GM19328 (cell line): ENCODE results near the gene EPB41L4A.
"Not testable (repeated sequence)": the region's sequence is repeated elsewhere in the genome, so short reads cannot be mapped to it uniquely, and the experiment has no call there.

Source experiments
- ATAC-seq: cut with Tn5 transposase; IDR thresholded peaks from one replicate; pipeline ENCODE4 v1.9.1; 2021; ENCODE audit warnings: mild to moderate bottlenecking, moderate library complexity; ENCODE audit not compliant: unreplicated experiment

EPB41L4A gene

DNA sequence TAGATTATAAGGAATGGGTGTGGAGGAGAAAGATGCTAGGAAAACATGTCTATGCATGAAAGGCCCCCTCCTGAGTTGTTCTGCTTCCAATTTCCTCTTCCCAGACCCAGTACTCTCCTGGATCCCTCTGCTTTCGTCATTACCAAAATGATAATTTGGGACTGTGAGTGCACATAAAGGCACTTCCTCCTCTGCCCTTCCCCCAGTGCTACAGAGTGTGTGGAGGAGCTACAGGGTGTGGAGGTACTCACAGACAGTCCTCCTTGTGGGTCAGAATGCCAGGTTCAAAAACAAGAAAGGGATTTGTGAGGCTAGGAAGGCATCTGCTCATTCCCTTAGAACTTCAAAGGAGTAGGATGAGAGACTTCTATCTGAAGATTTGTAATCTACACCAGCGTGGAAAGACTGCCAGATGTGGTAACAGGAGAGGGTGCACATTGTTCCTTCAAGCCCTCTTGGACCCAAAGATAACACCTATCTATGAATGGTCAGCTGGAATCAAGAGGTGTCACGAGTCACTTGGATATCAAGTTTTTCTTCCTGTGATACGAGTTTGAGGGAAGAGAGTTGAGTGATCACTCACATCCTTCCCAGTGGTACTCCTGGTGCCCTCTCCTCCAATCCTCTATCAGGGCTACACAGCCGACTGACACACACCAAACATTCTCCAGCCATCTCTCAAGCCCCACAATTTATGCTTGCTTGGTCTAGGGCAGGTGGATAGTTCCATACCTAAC lies 201.1 kb downstream of the EPB41L4A start:
- no peak for ATAC-seq

DNA sequence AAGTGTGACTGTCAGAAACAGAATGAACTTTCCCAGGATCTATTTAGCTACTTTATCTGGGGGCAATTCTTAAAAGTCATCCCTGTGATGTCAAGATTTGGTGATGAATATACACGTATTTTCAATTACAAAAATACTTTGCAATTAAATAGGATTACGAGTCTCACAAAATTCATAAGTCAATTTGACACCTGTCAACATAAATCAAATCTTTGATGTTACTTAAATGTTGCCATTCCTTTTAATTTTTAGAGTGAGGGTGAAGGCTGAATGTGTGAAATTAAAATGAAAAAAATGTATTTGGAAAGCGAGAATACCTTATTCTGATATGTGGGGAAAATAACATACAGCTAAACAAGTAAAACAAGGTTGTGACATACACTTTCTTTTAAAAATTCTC lies 202.9 kb downstream of the EPB41L4A start:
- no peak for ATAC-seq

DNA sequence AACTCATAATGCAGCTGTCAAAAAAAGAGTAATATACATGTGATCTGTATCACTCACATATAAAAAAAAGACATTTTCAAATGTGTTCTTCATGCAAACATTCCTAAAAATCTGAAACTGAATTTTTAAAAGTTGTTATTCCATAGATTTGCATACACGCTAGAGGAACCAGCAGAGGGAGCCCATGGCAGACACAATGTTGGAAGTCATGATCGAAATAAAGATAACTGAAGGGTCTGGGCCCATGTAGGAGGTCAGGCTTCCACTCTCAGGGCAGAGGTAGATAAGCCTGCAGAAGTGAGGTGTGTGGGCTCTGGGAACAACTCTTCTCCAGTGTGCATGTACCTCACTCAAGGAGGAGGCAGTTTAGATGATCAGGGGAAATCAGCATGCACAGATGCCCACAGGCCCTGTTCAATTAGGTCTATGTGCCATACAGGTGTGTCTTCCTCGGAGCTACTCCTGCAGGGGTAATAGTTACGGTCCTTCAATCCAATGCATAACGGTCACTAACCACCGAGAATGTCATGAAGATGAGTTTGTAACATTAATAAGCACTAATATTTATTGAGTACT lies 208.6 kb downstream of the EPB41L4A start:
- ATAC-seq = no peak

DNA sequence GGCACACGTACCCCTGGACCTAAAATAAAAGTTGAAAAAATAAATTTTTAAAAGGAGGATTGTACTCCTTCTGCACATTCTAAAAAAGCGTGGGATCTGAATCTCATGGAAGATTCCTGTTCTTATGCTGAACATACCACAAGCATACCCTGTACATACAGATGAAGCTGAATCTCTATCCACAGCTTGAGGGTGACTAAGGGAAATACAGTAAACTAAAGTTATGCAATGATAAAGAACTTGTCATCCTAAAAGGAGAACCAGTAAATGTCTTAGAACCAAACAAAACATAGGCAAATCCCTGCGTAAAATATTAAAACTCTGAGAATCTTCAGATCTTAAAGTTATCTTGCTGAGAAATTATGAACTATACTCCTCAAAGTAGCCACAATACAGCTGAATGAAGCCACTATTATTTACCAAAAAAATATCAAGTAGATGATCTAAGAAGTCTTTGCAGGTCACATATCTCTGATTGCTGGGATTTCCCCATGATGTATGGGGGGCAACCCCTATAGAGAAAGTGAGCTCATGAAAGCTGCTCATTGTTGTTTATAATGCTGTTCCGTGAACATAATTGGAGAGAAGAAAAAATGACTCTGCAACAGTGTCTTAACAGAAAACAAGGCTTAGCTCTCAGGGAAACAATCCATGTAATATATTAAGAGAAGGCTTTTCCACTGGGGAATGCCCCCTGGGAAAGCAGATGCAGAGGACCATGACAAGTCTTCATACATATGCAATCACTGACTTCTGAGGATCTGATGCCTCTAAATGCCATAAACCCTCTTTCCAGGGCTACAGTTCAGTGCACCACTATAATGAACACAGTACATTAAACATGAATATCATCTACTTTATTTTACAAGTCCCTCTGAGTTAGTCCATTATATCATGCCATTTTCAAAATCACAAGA lies 210.1 kb downstream of the EPB41L4A start:
- ATAC-seq = no peak

DNA sequence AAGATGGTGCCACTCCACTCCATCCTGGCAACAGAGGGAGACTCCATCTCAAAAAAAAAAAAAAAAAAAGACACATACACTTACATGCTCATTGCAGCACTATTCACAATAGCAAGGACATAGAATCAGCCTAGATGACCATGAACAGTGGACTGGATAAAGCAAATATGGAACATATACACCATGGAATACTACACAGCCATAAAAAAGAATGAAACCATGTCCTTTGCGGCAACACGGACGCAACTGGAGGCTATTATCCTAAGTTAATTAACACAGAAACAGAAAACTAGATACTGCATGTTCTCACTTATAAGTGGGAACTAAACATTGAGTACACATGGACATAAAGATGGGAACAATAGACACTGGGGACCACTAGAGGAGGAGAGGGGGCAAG lies 210.9 kb downstream of the EPB41L4A start:
- ATAC-seq = not testable (repeated sequence)

DNA sequence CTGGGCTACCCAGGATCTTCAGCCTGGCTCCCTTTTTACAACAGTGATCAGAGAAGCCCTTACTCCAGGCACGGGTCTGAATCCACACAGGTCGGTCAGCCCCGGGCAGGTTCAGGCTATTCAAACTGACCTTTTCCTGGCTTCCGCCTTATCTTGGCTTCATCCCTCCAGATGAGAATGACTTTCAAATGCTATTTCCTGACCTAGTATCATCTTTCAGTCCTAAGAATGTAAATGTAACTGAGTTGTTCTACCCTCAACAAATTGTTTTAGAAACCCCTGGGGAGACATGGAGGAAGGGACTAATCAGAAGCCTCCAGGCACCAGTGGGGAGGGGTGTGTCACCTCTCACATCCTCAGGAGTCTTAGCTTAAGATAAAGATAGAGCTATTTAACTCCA lies 213.2 kb downstream of the EPB41L4A start:
- ATAC-seq = no peak

DNA sequence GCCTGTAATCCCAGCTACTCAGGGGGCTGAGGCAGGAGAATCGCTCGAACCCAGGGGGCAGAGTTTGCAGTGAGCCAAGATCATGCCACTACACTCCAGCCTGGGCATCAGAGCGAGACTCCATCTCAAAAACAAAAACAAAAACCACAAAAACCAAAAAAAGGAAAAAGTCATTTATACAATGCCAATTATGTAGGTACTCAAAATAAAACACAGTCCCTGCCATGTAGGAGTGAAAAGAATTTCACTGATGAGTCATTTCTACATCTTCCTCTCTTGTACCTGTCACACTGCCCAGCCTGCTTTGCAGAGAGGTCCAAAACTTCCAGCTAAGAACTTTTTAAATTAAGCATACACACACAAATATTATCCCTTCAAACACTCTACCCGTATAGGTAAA lies 215.8 kb downstream of the EPB41L4A start:
- no peak for ATAC-seq

DNA sequence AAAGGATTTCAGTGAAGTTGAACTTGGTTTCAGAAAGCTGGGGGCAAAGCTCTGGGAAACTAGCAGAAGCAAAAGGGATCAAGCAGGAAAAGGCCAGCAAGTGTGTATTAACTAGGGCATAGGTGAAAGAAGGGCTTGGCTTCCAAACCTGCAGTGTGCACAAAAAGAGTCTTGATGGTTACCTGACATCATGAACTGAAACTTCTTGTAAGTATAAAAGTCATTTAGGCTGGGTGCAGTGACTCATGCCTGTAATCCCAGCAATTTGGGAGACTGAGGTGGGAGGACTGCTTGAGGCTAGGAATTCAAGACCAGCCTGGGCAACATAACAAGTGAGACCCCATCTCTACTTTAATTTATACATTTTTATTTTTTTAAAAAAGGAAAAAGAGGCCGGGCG lies 216.4 kb downstream of the EPB41L4A start:
- no peak for ATAC-seq

DNA sequence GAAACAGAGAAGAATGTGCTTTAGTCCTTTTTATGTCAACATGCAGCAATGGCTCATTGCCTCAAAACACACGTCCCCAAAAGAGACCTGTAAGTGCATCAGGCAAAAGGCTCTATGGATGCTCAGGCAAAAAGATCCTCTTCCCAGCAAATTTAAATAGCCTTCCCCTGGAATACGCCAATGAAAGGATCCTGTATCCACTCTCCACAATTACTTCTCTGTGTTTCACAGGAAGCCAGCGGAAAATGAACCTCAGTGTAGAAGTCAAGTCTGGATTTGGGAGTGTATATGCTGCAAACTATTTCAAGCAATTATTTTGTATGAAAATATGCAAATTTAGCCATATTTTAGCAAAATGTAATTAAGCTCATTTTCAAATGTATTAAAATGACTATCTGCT lies 217.9 kb downstream of the EPB41L4A start:
- ATAC-seq = no peak

DNA sequence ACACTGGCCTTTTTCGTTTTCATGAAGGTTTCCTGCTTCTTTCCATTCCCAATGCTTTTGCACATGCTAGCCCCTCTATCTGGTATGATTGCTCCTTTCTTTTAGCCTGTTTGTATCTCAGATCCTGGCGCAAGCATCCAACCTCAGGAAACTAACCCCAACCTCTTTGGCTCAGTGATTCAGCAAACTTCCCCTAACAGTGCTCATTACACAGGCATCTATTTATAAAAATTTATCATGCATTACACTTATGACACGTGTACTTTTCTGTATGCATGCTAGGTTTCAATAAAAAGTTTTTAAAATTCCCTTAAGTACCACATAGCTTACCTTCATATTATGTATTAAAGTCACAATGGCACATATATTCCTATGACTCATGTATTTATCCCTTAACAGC lies 218.9 kb downstream of the EPB41L4A start:
- no peak for ATAC-seq

DNA sequence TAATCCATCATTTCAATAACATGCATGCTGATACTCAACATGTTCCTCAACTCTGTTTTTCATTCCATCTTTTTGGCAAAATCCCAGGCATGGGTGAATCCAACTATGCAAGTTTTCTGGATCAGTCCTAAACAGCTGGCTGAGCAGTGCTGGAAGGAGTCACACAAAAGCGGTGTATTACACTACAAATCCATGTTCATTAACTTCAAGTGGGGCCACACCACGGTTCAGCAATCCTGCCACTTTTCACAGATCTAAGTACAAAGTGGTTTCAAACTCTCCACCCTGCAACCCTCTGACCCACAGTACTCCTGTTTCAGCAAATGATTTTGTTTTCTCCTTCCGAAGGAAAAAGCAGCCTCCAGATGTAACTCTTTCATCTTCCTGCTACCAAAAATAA lies 222.5 kb downstream of the EPB41L4A start:
- ATAC-seq = no peak

DNA sequence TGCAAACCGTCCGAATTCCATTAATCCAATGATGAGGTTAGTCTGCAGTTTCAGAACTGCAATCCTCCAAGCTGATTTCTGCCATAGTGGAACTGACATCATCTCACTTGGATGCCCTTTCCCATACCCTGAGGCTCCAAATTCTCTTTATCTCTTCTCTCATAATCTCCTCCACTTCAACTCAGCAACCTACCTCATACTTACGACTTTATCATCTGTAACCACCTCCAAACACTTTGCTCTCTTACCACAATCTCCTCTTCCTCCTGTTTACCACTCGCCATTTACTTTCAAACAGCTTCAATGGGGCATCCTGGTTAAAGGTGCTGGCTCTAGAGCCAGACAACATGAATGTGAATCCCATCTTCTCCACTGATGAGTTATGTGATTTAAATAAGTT lies 223.2 kb downstream of the EPB41L4A start:
- ATAC-seq = no peak

DNA sequence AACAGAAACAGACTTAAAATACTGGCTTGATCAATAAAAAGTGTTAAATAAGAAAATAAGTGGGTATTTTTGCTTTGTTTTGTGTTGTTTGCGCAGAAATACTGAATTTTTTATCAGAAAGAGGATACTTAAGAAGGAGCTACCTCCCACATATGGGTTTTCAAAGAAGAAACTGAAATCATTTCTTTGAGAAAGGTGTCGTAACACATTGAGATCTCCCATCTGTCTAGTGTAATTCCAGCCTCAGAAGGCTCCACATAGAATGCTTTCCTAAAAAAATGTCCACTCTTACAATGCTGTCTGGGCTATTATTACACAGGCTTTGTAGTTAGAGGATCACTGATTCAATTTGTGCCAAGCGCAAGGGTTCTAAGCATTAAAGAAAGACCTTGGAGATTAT lies 226.2 kb downstream of the EPB41L4A start:
- no peak for ATAC-seq

DNA sequence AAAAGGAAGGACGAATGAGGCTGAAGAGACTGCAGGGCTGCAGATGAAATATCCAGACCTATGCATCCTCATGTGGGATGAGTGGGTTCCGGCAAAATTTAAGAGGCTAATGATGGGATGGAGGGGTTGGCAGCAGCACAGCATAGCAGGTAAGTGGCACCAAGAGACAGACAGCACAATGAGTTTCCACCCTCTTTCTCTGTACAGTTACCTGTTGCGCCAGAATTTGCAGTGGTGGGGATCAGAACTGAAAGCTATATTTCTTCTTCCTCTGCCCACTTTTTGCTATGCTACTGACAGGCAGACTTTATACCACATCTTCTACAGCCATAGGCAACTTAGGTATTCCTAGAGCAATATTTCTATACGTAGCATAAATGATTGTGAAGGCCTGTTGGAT lies 227.0 kb downstream of the EPB41L4A start:
- ATAC-seq = no peak

DNA sequence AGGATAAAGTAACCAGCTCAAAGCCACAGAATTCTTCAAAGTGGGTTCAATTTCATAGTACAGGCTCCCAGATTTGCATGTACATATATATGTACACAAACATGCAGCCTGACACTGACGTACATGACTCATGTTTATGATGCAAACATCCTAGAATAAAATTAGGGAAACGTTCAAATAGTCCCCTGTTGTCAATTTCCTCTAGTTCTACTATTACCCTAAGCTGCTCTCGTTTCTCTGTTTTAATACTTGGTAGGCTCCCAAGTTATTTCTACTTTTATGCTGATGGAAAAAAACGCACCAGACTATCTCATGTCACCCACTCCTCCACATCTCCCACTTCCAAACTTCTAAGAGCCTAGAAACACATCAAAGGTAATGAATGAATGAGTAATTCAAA lies 229.7 kb downstream of the EPB41L4A start:
- no peak for ATAC-seq

DNA sequence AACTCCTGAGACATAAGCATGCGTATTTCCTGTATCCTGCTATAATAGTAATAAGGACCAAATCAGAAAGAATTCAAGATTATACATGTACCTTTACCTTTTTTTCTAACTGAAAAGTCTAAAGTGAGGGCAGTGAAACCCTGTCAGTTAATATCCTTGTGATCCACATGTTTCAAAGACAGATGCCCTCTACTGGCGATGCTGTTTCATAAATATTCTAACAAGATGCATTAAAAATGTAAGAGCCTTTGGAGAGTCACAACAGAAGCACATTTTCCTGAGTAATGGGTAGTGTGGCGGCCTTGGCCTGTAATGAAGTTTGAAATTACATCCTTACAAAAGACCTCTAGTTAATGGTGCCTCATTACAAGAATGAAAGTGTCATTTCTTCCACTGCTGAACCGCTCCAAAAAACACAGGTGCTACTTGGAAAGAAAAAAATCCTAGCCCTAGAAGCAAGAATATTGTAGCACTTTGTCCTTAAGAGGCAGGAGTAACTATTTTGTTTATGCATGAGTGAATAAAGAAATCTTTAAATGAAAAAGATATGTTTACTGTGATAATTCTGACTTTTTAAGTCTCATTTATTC lies 232.6 kb downstream of the EPB41L4A start:
- ATAC-seq = no peak

DNA sequence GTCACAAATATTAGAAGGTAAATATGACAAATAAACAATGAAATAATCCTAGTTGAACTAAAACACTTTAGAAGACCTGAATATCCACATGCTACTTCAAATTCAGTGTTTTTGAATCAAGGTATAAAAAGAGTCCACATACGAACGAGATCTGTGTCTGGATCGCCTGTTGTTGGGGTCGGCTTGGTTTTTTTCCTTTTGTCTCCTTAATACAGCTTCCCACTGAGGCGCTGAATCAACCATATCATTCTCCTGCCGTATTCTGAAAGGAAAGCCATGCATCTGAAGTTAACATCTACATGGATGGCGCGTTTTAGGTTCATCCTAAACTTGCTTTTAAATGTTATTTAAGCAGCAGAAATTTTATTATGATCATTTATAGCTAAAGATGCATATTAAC lies 235.2 kb downstream of the EPB41L4A start:
- ATAC-seq = no peak

DNA sequence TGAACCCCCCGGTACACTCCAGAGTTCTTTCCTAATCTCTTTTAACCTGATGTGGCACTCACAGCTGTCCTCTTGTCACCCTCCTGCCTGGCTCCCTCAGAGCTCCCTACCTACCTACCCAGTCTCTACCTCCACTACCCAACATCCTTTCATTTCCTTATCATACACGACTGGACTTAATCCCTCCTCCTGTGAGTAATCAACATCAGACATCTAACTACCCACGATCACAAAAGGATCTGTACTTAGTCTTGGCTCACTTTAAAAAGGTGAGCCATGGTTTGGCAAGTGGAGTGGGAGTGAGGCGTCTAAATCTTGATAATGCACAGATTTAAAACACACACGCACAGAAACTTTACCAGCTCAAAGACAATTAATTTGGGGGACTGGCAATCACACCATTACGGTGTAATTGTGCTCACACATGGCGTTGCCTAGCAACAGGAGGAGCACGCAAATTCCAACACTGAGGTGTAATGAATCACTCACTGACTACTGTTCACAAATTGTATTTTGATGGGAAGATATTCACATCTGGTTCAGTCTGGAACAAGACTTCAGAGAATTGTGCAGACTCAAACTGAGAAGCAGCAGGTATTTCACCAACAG lies 235.9 kb downstream of the EPB41L4A start:
- ATAC-seq = no peak

DNA sequence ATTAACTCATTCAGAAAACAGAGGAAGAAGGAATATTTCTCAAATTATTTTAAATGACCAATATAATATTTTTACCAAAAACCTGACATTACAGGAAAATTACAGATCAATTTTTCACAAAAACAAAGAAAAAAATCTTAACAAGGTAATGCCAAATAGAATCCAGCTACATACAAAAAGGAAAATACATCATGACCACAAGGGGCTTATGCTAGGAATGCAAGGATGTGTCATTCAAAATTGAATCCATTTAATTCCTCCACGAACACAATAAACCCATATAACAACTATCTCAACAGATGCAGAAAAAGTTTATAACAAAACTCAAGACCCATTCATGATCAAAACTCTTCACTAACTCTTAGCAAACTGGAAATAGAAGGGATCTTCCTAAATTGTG lies 239.8 kb downstream of the EPB41L4A start:
- no peak for ATAC-seq

DNA sequence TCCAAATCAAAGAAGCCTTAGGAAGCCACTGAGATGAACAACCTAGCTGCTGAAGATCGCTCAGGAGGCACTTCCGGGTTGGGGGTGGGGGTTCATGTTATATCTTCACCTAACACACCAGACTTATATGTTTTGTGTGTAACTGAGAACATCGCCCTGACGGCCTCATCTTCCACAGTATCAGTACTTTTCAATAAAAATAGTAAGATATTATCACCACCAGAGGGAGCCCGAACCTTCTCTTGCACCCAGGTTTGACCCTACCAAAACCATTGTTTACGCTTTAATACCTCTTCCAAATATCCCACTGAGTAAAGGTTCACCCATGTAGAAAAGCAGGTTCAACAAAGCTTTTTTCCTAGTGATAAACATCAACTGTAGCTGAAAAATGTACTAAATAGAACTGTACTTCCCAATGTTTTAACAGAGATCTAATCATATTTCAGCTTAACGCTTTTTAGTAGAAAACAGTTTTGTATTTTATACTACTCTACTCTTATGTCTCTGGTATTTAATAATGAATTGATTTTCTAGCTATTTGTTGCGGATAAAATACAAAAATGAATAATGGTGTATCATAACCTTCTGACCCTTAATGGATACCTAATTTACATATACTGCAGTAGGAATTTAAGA lies 244.0 kb downstream of the EPB41L4A start:
- ATAC-seq = peak; percentile 66
